B cell (primary cell): Measurements from ENCODE around the gene CHST1. TPM values are rescaled to one million over a fixed set of nuclear protein-coding genes. Genes with fewer than 3 reads are reported as not detected.

Source experiments
- ATAC-seq: fragments of 200-7000 bp; cut with Tn5 transposase; one replicate; pipeline ENCODE4 v1.10.0; 2021; ENCODE audit warnings: low read depth, mild to moderate bottlenecking, moderate number of reproducible peaks, moderate library complexity
- CTCF ChIA-PET: fragments of 350-600 bp; sonication (Branson Sonifier 250); formaldehyde crosslinking; loops from one replicate; lab custom pipeline; 2021; ENCODE audit warnings: antibody characterized with exemption, inconsistent platforms; lab: Charles Lee
- POLR2A ChIA-PET: fragments of 350-600 bp; sonication (Branson Sonifier 250); formaldehyde crosslinking; loops from one replicate; lab custom pipeline; 2021; ENCODE audit warnings: antibody characterized with exemption; lab: Charles Lee
- DNase-seq: peaks from one replicate; pipeline ENCODE4 v3.0.0; 2013
- H2AFZ ChIP-seq: 2 replicates; pipeline ENCODE4 v1.6.1; 2012; ENCODE audit warnings: mild to moderate bottlenecking, low read depth, low read length; ENCODE audit not compliant: insufficient read depth, poor library complexity, severe bottlenecking
- H3K27ac ChIP-seq, 2 donors: 1 replicate in 1 of 2; 2 replicates in 1 of 2; pipeline ENCODE4 v1.5.1; 2012 to 2013; ENCODE audit warnings: low read length in 2 of 2, mild to moderate bottlenecking in 2 of 2, moderate library complexity in 1 of 2
- H3K27me3 ChIP-seq, 4 experiments: fragments of 200-600 bp in 1 of 4; sonication (generic) in 1 of 4; replicated peaks in 1 of 4; 1 replicate in 2 of 4; 2 replicates in 2 of 4; pipeline versions ENCODE4 v1.6.1 to v1.7.0; 2013 to 2016; ENCODE audit warnings: low read length in 3 of 4, mild to moderate bottlenecking in 2 of 4, mixed read lengths in 1 of 4, moderate library complexity in 1 of 4; ENCODE audit not compliant: insufficient read depth in 4 of 4, control insufficient read depth in 3 of 4; ENCODE audit errors: control extremely low read depth in 1 of 4
- H3K36me3 ChIP-seq, 2 experiments: replicated peaks in 1 of 2; 1 replicate in 1 of 2; 2 replicates in 1 of 2; pipeline versions ENCODE4 v1.6.1 to v1.7.1; 2013; ENCODE audit warnings: low read length in 1 of 2; ENCODE audit not compliant: insufficient read depth in 2 of 2, control insufficient read depth in 1 of 2; ENCODE audit errors: control extremely low read depth in 1 of 2, extremely low read depth in 1 of 2
- H3K4me1 ChIP-seq, 2 donors: fragments of 200-600 bp in 1 of 2; sonication (generic) in 1 of 2; 1 replicate in 1 of 2; 2 replicates in 1 of 2; pipeline versions ENCODE4 v1.5.1 to v1.6.1; 2013 to 2017; ENCODE audit warnings: low read length in 2 of 2; ENCODE audit not compliant: control insufficient read depth in 2 of 2, insufficient read depth in 2 of 2
- H3K4me2 ChIP-seq: replicated peaks from 2 replicates; pipeline ENCODE3; 2012; ENCODE audit warnings: mild to moderate bottlenecking, low read depth, low read length; ENCODE audit not compliant: poor library complexity, severe bottlenecking
- H3K4me3 ChIP-seq, 5 experiments: fragments of 200-600 bp in 1 of 5; sonication (generic) in 1 of 5; 1 replicate in 3 of 5; 2 replicates in 2 of 5; pipeline versions ENCODE4 v1.5.1 to v1.7.0; 2011 to 2016; ENCODE audit warnings: low read length in 4 of 5, mild to moderate bottlenecking in 4 of 5, low read depth in 2 of 5, control low read depth in 1 of 5, moderate library complexity in 1 of 5; ENCODE audit not compliant: insufficient read depth in 1 of 5; ENCODE audit errors: control extremely low read depth in 1 of 5, extremely low read depth in 1 of 5
- H3K79me2 ChIP-seq: fragments of 200-600 bp; sonication (generic); one replicate; pipeline ENCODE4 v1.6.0; 2016; ENCODE audit warnings: low read length; ENCODE audit not compliant: control insufficient read depth, insufficient read depth
- H3K9ac ChIP-seq: fragments of 200-600 bp; sonication (generic); 2 replicates; pipeline ENCODE4 v1.6.1; 2017; ENCODE audit warnings: mild to moderate bottlenecking, low read length, moderate library complexity
- H3K9me3 ChIP-seq, 3 donors: one replicate each; pipeline versions ENCODE4 v1.6.1 to v1.7.1; 2013; ENCODE audit warnings: low read length in 2 of 3; ENCODE audit not compliant: control insufficient read depth in 2 of 3, insufficient read depth in 1 of 3; ENCODE audit errors: control extremely low read depth in 1 of 3
- H4K20me1 ChIP-seq: 2 replicates; pipeline ENCODE4 v1.6.0; 2012; ENCODE audit warnings: mild to moderate bottlenecking, low read length; ENCODE audit not compliant: insufficient read depth, control insufficient read depth, poor library complexity, severe bottlenecking
- H3K27ac Mint-ChIP-seq: one replicate; pipeline ENCODE4 v1.8.0; 2021; ENCODE audit warnings: mixed read lengths
- H3K27me3 Mint-ChIP-seq: one replicate; pipeline ENCODE4 v1.8.0; 2021; ENCODE audit warnings: mixed read lengths
- H3K4me1 Mint-ChIP-seq: one replicate; pipeline ENCODE4 v1.8.0; 2021; ENCODE audit warnings: mixed read lengths
- H3K4me3 Mint-ChIP-seq: one replicate; pipeline ENCODE4 v1.8.0; 2021; ENCODE audit warnings: mixed read lengths
- H3K9me3 Mint-ChIP-seq: one replicate; pipeline ENCODE4 v1.8.0; 2022; ENCODE audit warnings: mixed read lengths; ENCODE audit not compliant: insufficient read depth
- CTCF ChIP-seq: fragments of 200-600 bp; IDR thresholded peaks from one replicate; pipeline ENCODE4 v1.8.0; 2022; ENCODE audit warnings: antibody characterized with exemption, mild to moderate bottlenecking
- EZH2 ChIP-seq: IDR thresholded peaks from 2 replicates; pipeline ENCODE4 v1.6.1; 2012; ENCODE audit warnings: borderline replicate concordance, low read depth, mild to moderate bottlenecking, moderate library complexity, low read length; ENCODE audit not compliant: insufficient read depth, poor library complexity, severe bottlenecking
- WGBS: methylation state at CpG from one replicate; pipeline ENCODE4 v1.1.5; 2013; ENCODE audit warnings: missing lambda C conversion rate; ENCODE audit not compliant: insufficient coverage; 5-methylcytosine and 5-hydroxymethylcytosine counted together
- intact Hi-C: fragments of 100-400 bp; cut with micrococcal nuclease; formaldehyde crosslinking; loops from one replicate; pipeline ENCODE4 v1.10.0; 2022
- polyA plus RNA-seq: library from polyadenylated mRNA; depleted of rRNA; stranded (reverse); fragments of >200 nt; gene quantifications from 2 replicates; pipeline ENCODE4 v1.2.3, GENCODE V29; 2012
- total RNA-seq, 2 donors: library from RNA; stranded (reverse); fragments of 120-200 nt in 1 of 2; gene quantifications; 1 replicate in 1 of 2; 2 replicates in 1 of 2; pipeline versions ENCODE4 v1.2.3 to v1.2.4, GENCODE V29; 2013 to 2022

CHST1 gene
- total and polyA plus RNA-seq, 2 donors (not counting 1 experiment from before 2014, with no cell fraction given): not detected

GRCh38 chr11:45713573-45713972 is 48.2 kb upstream of the CHST1 start:
- no peak for TF ChIP-seq EZH2
- no peak for TF ChIP-seq CTCF
- intact Hi-C loops: no loop called here
- no peak for ATAC-seq

GRCh38 chr11:45710561-45710960 is 45.1 kb upstream of the CHST1 start:
- no peaks in the 10 kb centered on the region for H3K36me3 ChIP-seq

More at GRCh38 chr11:45713573-45713972, 48.2 kb upstream of the CHST1 start:
- Mint-ChIP-seq H3K27me3 (peaks cover 54% of the 10 kb centered on the region), H3K4me3 (no peak overlapping the region), H3K4me1 (no peaks in the 10 kb centered on the region), H3K27ac (no peak overlapping the region), H3K9me3 (no peaks in the 10 kb centered on the region)
- H3K79me2 ChIP-seq: no peaks in the 10 kb centered on the region
- no peaks in the 10 kb centered on the region for H3K4me1 ChIP-seq
- ChIA-PET POLR2A (no interaction called here), CTCF (interaction anchor here (1.3 kb wide), 1 partner anchor 58 kb away, joined by 3 read pairs; no protein-coding TSS in a partner anchor)
- no peak overlapping the region for H3K27ac ChIP-seq
- 100% methylated on average over 2 of the region's 2 CpGs for WGBS
- no peak overlapping the region for H3K4me2 ChIP-seq
- peaks cover 0 to 23% (median 4%) of the 10 kb centered on the region in 4 experiments for H3K27me3 ChIP-seq
- DNase-seq: no peak
- no peaks in the 10 kb centered on the region for H4K20me1 ChIP-seq
- H3K9me3 ChIP-seq: no peaks in the 10 kb centered on the region
- no peak overlapping the region for H3K9ac ChIP-seq
- H3K36me3 ChIP-seq: no peaks in the 10 kb centered on the region
- no peak overlapping the region for H3K4me3 ChIP-seq
- H2AFZ ChIP-seq: no peak overlapping the region

More at GRCh38 chr11:45710561-45710960, 45.1 kb upstream of the CHST1 start:
- H3K4me3 Mint-ChIP-seq: no peak overlapping the region
- no peak overlapping the region for H3K9ac ChIP-seq
- H3K27ac ChIP-seq: no peak overlapping the region
- ATAC-seq (no peak), DNase-seq (no peak)
- peaks cover 63% of the 10 kb centered on the region for H3K27me3 Mint-ChIP-seq
- CTCF ChIA-PET: no interaction called here
- H3K4me3 ChIP-seq: no peak overlapping the region
- TF ChIP-seq CTCF (no peak), EZH2 (no peak)
- POLR2A ChIA-PET: no interaction called here
- intact Hi-C loops: no loop called here
- H3K4me2 ChIP-seq: no peak overlapping the region
- H3K27me3 ChIP-seq: peaks cover 0 to 34% (median 4%) of the 10 kb centered on the region in 4 experiments
- no peaks in the 10 kb centered on the region for H3K9me3 Mint-ChIP-seq
- H3K79me2 ChIP-seq: no peaks in the 10 kb centered on the region
- no peaks in the 10 kb centered on the region for H3K4me1 Mint-ChIP-seq
- WGBS: no CpG with 5 or more reads among the region's 1 CpG
- no peak overlapping the region for H2AFZ ChIP-seq
- no peaks in the 10 kb centered on the region for H4K20me1 ChIP-seq
- H3K27ac Mint-ChIP-seq: no peak overlapping the region
- no peaks in the 10 kb centered on the region for H3K4me1 ChIP-seq
- H3K9me3 ChIP-seq: no peaks in the 10 kb centered on the region
